HG03520 (cell line): Measurements from ENCODE around the gene MUCL3.
"Not testable (repeated sequence)": the region's sequence is repeated elsewhere in the genome, so short reads cannot be mapped to it uniquely, and the experiment has no call there.

Experiments used
- ATAC-seq: cut with Tn5 transposase; IDR thresholded peaks from one replicate; pipeline ENCODE4 v1.9.1; 2021; ENCODE audit warnings: mild to moderate bottlenecking, moderate library complexity; ENCODE audit not compliant: unreplicated experiment

MUCL3 gene, protein sequence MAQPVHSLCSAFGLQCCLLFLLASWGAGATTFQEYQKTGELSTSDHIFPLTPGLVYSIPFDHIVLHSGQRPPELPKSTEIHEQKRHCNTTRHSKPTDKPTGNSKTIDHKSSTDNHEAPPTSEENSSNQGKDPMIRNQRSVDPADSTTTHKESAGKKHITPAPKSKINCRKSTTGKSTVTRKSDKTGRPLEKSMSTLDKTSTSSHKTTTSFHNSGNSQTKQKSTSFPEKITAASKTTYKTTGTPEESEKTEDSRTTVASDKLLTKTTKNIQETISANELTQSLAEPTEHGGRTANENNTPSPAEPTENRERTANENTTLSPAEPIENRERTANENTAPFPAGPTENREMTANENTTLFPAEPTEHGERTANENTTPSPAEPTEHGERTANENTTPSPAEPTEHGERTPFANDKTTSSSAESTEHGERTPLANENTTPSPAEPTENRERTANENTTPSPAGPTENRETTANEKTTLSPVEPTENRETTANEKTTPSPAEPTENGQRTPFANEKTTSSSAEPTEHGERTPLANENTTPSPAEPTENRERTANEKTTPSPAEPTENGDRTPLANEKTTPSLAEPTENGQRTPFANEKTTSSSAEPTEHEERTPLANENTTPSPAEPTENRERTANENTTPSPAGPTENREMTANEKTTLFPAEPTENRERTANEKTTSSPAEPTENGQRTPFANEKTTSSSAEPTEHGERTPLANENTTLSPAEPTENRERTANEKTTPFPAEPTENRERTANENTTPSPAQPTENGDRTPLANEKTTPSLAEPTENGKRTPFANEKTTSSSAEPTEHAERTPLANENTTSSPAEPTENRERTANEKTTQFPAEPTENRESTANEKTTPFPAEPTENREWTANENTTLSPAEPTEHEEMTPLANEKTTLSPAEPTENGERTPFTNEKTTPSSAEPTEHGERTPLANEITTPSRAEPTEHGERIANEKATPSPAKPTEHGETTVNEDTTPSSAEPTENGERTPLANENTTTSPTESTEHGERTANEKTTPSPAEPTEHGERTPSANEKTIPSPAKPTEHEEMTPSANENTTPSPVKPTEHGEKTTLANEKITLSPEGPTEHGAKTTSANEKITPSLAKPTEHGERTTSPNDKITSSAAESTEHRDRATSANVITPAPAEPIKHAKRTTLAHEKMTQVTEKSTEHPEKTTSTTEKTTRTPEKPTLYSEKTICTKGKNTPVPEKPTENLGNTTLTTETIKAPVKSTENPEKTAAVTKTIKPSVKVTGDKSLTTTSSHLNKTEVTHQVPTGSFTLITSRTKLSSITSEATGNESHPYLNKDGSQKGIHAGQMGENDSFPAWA (N-terminal part only)

GRCh38 chr6:30940361-30940986, at the start of gene MUCL3:
Gene MUCL3 (plus strand): TSS chr6:30940973. CDS start chr6:30941000, 27 bp downstream.
- no peak for ATAC-seq

DNA sequence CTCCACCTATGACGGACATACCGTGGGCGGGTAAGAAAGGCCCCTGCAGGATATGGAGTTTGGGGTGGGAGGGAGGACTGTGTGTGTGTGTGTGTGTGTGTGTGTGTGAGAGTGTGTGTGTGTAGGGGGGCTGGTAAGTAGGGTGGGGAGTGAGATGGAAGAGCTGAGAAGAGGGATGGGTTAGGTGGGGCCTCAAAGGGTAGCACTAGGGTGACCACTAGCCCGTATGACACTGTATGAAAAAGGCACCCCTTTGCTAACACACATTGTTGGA, 49.4 kb upstream of the MUCL3 start:
- ATAC-seq, result no peak

- ATAC-seq, result no peak
Measured at GRCh38 chr6:30891816-30892538, 48.8 kb upstream of the MUCL3 start.

DNA sequence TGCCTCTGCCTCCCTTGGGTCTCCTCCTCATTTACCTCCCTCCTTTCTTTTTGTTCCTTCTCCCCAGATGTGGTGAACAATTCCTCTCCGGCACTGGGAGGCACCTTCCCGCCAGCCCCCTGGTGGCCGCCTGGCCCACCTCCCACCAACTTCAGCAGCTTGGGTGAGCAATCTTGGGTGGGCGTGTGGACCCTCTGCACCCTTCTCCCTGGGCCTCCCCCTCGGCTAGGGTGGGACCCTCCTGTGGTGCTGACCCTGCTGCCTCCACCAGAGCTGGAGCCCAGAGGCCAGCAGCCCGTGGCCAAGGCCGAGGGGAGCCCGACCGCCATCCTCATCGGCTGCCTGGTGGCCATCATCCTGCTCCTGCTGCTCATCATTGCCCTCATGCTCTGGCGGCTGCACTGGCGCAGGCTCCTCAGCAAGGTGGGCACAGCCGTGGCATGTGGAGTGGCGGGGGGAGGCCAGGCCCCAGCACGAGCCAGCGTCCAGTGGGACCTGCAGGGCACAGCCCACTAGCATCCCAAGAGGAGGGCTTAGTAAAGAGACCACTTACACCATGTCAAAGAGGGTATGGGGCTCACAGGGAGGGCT, 47.7 kb upstream of the MUCL3 start:
- no peak for ATAC-seq

- no peak for ATAC-seq
Measured at GRCh38 chr6:30893666-30894065, 47.1 kb upstream of the MUCL3 start.

- no peak for ATAC-seq
Measured at GRCh38 chr6:30894381-30894780, 46.4 kb upstream of the MUCL3 start.

GRCh38 chr6:30894935-30895334, 45.8 kb upstream of the MUCL3 start:
- no peak for ATAC-seq

DNA sequence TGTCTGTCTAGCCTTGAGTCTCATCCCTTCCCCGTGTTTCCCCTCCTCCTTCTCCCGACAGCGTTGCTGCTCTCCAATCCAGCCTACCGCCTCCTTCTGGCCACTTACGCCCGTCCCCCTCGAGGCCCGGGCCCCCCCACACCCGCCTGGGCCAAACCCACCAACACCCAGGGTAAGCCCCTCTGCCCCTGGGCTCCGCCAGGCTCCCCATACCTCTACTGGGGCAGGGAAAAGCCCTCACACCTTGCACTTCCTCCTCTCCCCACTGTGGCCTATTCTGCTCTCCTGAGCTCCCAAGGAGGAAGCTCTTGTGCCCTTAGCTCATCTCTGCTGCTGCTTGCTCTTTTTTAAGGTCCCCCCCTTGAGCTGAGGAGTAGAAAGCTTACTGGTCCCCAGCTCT, 45.4 kb upstream of the MUCL3 start:
- no peak for ATAC-seq

GRCh38 chr6:30896541-30896940, 44.2 kb upstream of the MUCL3 start:
- ATAC-seq, result no peak

- ATAC-seq, result no peak
Measured at GRCh38 chr6:30897882-30898281, 42.9 kb upstream of the MUCL3 start.

- ATAC-seq, result no peak
Measured at GRCh38 chr6:30898750-30899360, 41.9 kb upstream of the MUCL3 start.

DNA sequence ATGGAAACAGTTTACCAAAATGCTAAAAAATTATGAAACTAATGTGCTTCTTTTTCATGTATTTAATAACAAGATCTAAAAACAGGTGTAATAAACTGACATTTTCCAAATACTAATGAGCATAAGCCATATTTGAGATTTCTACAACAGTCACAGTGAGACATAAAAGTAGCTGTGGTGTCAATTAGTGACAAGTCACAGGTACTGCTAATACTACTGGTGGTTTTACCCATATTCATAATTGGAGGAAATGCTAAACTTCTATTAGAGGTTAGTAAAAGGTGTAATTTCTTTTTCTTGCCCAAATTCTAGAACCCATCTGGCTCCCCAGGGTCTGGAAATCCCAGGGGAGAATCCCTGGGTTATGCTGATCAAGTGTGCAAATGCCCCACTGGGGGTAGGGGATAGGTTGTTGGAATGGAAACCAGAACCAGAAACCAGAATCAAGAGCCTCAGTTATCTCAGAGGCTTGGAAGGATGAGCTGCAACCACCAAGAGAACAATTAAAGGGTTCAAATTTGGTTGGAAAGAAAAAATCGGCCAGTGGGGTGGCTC, 39.8 kb upstream of the MUCL3 start:
- no peak for ATAC-seq

DNA sequence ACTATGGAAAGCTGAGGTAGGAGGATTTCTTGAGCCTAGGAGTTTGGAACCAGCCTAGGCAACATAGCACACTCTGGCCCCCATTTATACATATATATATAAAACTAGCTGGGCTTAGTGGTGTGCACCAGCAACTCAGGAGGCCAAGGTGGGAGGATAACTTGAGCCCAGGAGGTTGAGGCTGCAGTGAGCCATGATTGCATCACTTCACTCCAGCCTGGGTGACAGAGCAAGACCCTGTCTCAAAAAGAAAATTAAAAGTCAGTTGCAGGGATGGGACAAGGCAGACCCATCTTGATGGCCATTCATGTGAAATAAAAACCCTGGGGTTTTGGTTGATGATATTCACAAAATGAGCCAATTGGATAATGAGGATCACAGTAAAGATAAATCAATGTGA, 39.3 kb upstream of the MUCL3 start:
- ATAC-seq, result no peak

- not testable (repeated sequence) for ATAC-seq
Measured at GRCh38 chr6:30902196-30902595, 38.6 kb upstream of the MUCL3 start.

DNA sequence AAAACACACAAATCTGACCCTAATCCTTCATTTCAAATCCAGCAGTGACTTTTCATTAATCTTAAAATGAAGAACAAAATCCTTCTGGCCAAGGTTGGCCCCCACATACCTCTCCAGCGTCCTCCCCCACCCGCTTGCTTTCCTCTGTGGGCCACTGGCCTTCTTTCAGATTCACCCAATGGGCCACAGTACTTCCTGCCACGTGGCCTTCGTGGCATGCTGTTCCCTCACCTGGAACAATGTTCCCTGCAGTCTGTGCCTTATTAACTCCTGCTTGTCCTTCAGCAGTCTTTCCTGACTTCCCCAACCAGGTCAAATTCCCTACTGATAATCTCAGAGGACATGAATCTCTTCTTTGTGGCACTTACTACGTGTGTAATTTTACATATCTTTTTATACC, 38.1 kb upstream of the MUCL3 start:
- no peak for ATAC-seq

DNA sequence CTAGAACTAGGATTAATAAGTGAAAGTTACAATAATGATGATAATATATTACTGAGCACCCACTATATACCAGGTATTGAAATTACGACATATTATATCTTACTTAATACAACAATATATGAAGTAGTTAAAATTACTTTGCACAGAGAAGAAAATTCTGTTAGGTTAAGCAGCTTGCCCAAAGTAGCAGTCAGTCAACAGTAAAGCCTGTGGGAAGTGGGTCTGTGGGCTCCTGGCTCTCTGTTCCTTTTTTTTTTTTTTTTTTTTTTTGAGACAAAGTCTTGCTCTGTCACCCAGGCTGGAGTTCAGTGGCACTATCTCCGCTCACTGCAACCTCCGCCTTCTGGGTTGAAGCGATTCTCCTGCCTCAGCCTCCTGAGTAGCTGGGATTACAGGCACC, 37.5 kb upstream of the MUCL3 start:
- no peak for ATAC-seq

GRCh38 chr6:30907290-30907757, 33.4 kb upstream of the MUCL3 start:
- not testable (repeated sequence) for ATAC-seq

GRCh38 chr6:30907758-30908591, 32.8 kb upstream of the MUCL3 start, which contains the start of gene GTF2H4:
Gene GTF2H4 (plus strand): TSS chr6:30908207.
- ATAC-seq, result peak; percentile 83
